Measurements from ENCODE around the gene FERMT2. TPM values are rescaled to one million over a fixed set of nuclear protein-coding genes. Genes with fewer than 3 reads are reported as not detected.

Gene FERMT2, protein sequence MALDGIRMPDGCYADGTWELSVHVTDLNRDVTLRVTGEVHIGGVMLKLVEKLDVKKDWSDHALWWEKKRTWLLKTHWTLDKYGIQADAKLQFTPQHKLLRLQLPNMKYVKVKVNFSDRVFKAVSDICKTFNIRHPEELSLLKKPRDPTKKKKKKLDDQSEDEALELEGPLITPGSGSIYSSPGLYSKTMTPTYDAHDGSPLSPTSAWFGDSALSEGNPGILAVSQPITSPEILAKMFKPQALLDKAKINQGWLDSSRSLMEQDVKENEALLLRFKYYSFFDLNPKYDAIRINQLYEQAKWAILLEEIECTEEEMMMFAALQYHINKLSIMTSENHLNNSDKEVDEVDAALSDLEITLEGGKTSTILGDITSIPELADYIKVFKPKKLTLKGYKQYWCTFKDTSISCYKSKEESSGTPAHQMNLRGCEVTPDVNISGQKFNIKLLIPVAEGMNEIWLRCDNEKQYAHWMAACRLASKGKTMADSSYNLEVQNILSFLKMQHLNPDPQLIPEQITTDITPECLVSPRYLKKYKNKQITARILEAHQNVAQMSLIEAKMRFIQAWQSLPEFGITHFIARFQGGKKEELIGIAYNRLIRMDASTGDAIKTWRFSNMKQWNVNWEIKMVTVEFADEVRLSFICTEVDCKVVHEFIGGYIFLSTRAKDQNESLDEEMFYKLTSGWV
- total RNA-seq (2022; extraction: Qiagen RNA extraction), result 41.7 to 55.8 TPM (median 51.1 TPM) in 5 replicates

DNA sequence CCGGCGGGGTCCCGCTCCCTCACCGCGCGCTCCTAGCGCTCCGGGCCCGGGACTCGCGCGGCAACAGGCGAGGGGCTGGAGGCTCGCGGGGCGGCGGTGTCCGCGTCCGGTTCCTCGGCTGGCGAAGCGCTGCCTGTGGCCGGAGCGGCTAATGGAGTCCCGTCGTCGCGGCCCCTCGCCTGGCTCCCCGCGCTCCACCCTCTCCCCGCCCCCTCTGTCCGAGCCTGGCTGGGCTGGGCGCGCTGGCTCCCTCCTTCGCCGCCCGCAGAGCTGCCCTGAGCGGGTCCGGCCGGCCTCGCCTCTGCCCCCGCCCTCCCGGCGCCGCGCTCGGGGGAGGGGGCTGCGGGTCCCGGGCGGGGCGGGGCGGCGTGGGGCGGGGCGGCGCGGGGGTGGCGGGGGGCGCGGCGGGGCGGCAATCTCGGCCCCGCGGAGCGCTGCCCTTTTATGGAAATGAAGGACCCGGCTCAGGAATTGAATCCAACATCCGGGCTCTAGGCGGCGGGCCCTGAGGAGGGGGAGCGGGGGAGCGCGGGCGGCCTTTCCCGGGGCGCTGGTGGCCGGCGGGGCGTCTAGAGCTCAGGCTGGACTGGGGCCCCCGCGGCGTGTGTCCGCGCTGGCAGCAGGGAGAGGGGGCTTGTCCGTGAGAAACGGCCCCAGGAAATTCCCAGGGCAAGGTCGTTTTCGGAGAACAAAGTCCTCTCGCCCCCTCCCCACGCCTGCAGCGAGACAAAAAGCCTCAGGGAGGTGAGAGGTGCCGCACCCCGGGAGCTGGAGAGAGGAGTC lies at the start of gene FERMT2:
Gene FERMT2, minus strand, starts transcription at position 153 of the 783 bp plus-strand sequence. CDS start 482 bp downstream, outside the sequence.

Other genes with a start within 250 kb of the FERMT2 start
- 87.9 to 117 TPM (median 91.3 TPM) in 5 replicates for gene PSMC6, start 243.8 kb downstream of the FERMT2 start, total RNA-seq (2022; extraction: Qiagen RNA extraction)
- gene STYX, start 220.9 kb downstream of the FERMT2 start, total RNA-seq (2022; extraction: Qiagen RNA extraction), result 5.0 to 8.5 TPM (median 7.1 TPM) in 5 replicates
- 45.8 to 57.0 TPM (median 53.2 TPM) in 5 replicates for gene GNPNAT1, start 159.4 kb downstream of the FERMT2 start, total RNA-seq (2022; extraction: Qiagen RNA extraction)
- 5.2 to 7.6 TPM (median 7.3 TPM) in 5 replicates for gene DDHD1, start 202.3 kb upstream of the FERMT2 start, total RNA-seq (2022; extraction: Qiagen RNA extraction)